Measurements from ENCODE around the gene ZNF263. TPM values are rescaled to one million over a fixed set of nuclear protein-coding genes. Genes with fewer than 3 reads are reported as not detected.
A peak's percentile ranks its signal among the peaks of the same experiment; 100 is the strongest.

ZNF263 gene
- total and polyA plus RNA-seq, 2 of the 13 experiments (the other 11 are each of a cell fraction or from before 2014, with no cell fraction given): 10.2 to 41.2 TPM

DNA sequence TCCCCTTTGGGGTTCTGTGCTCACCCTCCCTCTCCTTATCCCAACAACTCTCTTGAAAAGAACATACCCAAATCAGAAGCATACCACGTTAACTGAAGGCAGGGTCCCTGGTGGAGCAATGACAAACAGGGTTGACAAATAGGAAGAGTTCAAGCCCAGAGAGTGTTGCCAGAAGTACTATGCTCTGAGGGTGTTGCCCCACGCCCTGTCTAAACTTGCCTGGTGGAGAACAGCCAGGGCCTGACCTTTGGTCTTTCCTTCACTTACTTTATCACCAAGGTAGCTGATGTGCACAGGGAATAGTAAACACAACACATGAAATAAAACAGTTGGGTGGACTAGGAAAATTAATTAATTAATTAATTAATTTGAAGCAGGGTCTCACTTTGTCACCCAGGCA, 45.4 kb downstream of the ZNF263 start (continued):
- TF ChIP-seq, protein P1, sequence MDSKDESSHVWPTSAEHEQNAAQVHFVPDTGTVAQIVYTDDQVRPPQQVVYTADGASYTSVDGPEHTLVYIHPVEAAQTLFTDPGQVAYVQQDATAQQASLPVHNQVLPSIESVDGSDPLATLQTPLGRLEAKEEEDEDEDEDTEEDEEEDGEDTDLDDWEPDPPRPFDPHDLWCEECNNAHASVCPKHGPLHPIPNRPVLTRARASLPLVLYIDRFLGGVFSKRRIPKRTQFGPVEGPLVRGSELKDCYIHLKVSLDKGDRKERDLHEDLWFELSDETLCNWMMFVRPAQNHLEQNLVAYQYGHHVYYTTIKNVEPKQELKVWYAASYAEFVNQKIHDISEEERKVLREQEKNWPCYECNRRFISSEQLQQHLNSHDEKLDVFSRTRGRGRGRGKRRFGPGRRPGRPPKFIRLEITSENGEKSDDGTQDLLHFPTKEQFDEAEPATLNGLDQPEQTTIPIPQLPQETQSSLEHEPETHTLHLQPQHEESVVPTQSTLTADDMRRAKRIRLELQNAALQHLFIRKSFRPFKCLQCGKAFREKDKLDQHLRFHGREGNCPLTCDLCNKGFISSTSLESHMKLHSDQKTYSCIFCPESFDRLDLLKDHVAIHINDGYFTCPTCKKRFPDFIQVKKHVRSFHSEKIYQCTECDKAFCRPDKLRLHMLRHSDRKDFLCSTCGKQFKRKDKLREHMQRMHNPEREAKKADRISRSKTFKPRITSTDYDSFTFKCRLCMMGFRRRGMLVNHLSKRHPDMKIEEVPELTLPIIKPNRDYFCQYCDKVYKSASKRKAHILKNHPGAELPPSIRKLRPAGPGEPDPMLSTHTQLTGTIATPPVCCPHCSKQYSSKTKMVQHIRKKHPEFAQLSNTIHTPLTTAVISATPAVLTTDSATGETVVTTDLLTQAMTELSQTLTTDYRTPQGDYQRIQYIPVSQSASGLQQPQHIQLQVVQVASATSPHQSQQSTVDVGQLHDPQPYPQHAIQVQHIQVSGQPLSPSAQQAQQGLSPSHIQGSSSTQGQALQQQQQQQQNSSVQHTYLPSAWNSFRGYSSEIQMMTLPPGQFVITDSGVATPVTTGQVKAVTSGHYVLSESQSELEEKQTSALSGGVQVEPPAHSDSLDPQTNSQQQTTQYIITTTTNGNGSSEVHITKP (CRISPR knock-in tag; IDR thresholded peaks at IDR 0.05; ENCODE audit: low read depth): no peak
- peak; percentile 51; the same call in 1 of the 2 replicates for TF ChIP-seq ZNF644 (CRISPR knock-in tag; IDR thresholded peaks at IDR 0.05; ENCODE audit: low read depth)
- TF ChIP-seq, protein P2, sequence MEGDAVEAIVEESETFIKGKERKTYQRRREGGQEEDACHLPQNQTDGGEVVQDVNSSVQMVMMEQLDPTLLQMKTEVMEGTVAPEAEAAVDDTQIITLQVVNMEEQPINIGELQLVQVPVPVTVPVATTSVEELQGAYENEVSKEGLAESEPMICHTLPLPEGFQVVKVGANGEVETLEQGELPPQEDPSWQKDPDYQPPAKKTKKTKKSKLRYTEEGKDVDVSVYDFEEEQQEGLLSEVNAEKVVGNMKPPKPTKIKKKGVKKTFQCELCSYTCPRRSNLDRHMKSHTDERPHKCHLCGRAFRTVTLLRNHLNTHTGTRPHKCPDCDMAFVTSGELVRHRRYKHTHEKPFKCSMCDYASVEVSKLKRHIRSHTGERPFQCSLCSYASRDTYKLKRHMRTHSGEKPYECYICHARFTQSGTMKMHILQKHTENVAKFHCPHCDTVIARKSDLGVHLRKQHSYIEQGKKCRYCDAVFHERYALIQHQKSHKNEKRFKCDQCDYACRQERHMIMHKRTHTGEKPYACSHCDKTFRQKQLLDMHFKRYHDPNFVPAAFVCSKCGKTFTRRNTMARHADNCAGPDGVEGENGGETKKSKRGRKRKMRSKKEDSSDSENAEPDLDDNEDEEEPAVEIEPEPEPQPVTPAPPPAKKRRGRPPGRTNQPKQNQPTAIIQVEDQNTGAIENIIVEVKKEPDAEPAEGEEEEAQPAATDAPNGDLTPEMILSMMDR (CRISPR knock-in tag; IDR thresholded peaks at IDR 0.05): 0 out of 2 replicates have a peak, but pooled peaks have one; percentile 3
- peak; percentile 74; the same call in 1 of the 2 replicates for TF ChIP-seq CEBPB (IDR thresholded peaks at IDR 0.05; ENCODE audit: borderline replicate concordance, low read depth, low read length)
- TF ChIP-seq SOX5 (CRISPR knock-in tag; IDR thresholded peaks at IDR 0.05; ENCODE audit: borderline replicate concordance): no peak
- TF ChIP-seq THAP11 (CRISPR knock-in tag; IDR thresholded peaks at IDR 0.05): 0 out of 2 replicates have a peak, but pooled peaks have one; percentile 18
- TF ChIP-seq DPF2 (CRISPR knock-in tag; IDR thresholded peaks at IDR 0.05; ENCODE audit: borderline replicate concordance, low read depth): no peak
- no peak for TF ChIP-seq TCF12 (IDR thresholded peaks at IDR 0.05)
- TF ChIP-seq TCF12 (CRISPR knock-in tag; IDR thresholded peaks at IDR 0.05): no peak
- TF ChIP-seq, protein P3, sequence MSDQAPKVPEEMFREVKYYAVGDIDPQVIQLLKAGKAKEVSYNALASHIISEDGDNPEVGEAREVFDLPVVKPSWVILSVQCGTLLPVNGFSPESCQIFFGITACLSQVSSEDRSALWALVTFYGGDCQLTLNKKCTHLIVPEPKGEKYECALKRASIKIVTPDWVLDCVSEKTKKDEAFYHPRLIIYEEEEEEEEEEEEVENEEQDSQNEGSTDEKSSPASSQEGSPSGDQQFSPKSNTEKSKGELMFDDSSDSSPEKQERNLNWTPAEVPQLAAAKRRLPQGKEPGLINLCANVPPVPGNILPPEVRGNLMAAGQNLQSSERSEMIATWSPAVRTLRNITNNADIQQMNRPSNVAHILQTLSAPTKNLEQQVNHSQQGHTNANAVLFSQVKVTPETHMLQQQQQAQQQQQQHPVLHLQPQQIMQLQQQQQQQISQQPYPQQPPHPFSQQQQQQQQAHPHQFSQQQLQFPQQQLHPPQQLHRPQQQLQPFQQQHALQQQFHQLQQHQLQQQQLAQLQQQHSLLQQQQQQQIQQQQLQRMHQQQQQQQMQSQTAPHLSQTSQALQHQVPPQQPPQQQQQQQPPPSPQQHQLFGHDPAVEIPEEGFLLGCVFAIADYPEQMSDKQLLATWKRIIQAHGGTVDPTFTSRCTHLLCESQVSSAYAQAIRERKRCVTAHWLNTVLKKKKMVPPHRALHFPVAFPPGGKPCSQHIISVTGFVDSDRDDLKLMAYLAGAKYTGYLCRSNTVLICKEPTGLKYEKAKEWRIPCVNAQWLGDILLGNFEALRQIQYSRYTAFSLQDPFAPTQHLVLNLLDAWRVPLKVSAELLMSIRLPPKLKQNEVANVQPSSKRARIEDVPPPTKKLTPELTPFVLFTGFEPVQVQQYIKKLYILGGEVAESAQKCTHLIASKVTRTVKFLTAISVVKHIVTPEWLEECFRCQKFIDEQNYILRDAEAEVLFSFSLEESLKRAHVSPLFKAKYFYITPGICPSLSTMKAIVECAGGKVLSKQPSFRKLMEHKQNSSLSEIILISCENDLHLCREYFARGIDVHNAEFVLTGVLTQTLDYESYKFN (CRISPR knock-in tag; conservative IDR thresholded peaks at IDR 0.05): peak; percentile 60
- no peak for TF ChIP-seq ZSCAN21 (CRISPR knock-in tag; IDR thresholded peaks at IDR 0.05; ENCODE audit: borderline replicate concordance)
- TF ChIP-seq KMT2A (CRISPR knock-in tag; IDR thresholded peaks at IDR 0.05): no peak
- no peak for TF ChIP-seq ZSCAN12 (CRISPR knock-in tag; IDR thresholded peaks at IDR 0.05)
- TF ChIP-seq, protein P4, sequence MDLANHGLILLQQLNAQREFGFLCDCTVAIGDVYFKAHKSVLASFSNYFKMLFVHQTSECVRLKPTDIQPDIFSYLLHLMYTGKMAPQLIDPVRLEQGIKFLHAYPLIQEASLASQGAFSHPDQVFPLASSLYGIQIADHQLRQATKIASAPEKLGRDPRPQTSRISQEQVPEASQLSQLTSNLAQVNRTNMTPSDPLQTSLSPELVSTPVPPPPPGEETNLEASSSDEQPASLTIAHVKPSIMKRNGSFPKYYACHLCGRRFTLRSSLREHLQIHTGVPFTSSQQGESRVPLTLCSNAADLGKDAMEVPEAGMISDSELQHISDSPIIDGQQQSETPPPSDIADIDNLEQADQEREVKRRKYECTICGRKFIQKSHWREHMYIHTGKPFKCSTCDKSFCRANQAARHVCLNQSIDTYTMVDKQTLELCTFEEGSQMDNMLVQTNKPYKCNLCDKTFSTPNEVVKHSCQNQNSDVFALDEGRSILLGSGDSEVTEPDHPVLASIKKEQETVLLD (CRISPR knock-in tag; IDR thresholded peaks at IDR 0.05; ENCODE audit: low read depth): 0 out of 2 replicates have a peak, but pooled peaks have one; percentile 24
- TF ChIP-seq, protein P5, sequence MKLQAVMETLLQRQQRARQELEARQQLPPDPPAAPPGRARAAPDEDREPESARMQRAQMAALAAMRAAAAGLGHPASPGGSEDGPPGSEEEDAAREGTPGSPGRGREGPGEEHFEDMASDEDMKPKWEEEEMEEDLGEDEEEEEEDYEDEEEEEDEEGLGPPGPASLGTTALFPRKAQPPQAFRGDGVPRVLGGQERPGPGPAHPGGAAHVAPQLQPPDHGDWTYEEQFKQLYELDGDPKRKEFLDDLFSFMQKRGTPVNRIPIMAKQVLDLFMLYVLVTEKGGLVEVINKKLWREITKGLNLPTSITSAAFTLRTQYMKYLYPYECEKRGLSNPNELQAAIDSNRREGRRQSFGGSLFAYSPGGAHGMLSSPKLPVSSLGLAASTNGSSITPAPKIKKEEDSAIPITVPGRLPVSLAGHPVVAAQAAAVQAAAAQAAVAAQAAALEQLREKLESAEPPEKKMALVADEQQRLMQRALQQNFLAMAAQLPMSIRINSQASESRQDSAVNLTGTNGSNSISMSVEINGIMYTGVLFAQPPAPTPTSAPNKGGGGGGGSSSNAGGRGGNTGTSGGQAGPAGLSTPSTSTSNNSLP (IDR thresholded peaks at IDR 0.05; ENCODE audit: low read depth, low read length): 0 out of 2 replicates have a peak, but pooled peaks have one; percentile 39
- TF ChIP-seq ZNF230 (CRISPR knock-in tag; IDR thresholded peaks at IDR 0.05): no peak
- no peak for TF ChIP-seq ZNF24 (IDR thresholded peaks at IDR 0.05)
- no peak for TF ChIP-seq ZNF543 (CRISPR knock-in tag; IDR thresholded peaks at IDR 0.05)
- TF ChIP-seq EED (CRISPR knock-in tag; IDR thresholded peaks at IDR 0.05): no peak

Measured in HepG2 (cell line).